PC-3 (cell line): Measurements from ENCODE around the gene SDSL. TPM values are rescaled to one million over a fixed set of nuclear protein-coding genes. Genes with fewer than 3 reads are reported as not detected.

ENCODE experiments used
- ATAC-seq: fragments of 200-7000 bp; cut with Tn5 transposase; 2 replicates; pipeline ENCODE4 v1.9.1; 2020; ENCODE audit warnings: mild to moderate bottlenecking, moderate library complexity
- BruUV-seq: library from RNA; stranded (reverse); fragments of 400-500 nt; replicated peaks from 2 replicates; lab custom pipeline; 2021; lab: Mats Ljungman, UMichigan
- CTCF ChIA-PET: fragments of 300-600 bp; sonication (Branson Sonifier 250); formaldehyde crosslinking; loops from one replicate; lab custom pipeline; 2022; ENCODE audit warnings: antibody characterized with exemption; lab: Charles Lee
- POLR2A ChIA-PET: fragments of 300-600 bp; sonication (Branson Sonifier 250); formaldehyde crosslinking; loops from one replicate; lab custom pipeline; 2022; ENCODE audit warnings: antibody characterized with exemption; ENCODE audit not compliant: unreplicated experiment; lab: Charles Lee
- DNase-seq: peaks from one replicate; pipeline ENCODE4 v3.0.0-alpha.2; 2015
- H2AFZ ChIP-seq: fragments of 300-600 bp; sonication (generic); 2 replicates; pipeline ENCODE4 v1.6.0; 2016; ENCODE audit warnings: antibody characterized with exemption, low read length
- H3F3A ChIP-seq: fragments of 300-600 bp; sonication (generic); one replicate; pipeline ENCODE4 v1.6.0; 2017; ENCODE audit warnings: antibody characterized with exemption, low read length, control low read depth, mild to moderate bottlenecking; ENCODE audit not compliant: unreplicated experiment
- H3K27ac ChIP-seq: fragments of 300-600 bp; sonication (generic); 2 replicates; pipeline ENCODE4 v1.5.1; 2016; ENCODE audit warnings: mild to moderate bottlenecking, low read length
- H3K27me3 ChIP-seq: fragments of 300-600 bp; sonication (generic); 2 replicates; pipeline ENCODE4 v1.6.1; 2016; ENCODE audit warnings: low read length, mixed read lengths
- H3K36me3 ChIP-seq: fragments of 300-600 bp; sonication (generic); 2 replicates; pipeline ENCODE4 v1.6.1; 2016; ENCODE audit warnings: low read depth, mixed run types, low read length, mixed read lengths
- H3K4me1 ChIP-seq: fragments of 300-600 bp; sonication (generic); 2 replicates; pipeline ENCODE4 v1.5.1; 2016; ENCODE audit warnings: low read length; ENCODE audit not compliant: insufficient read depth
- H3K4me2 ChIP-seq: fragments of 300-600 bp; sonication (generic); 2 replicates; pipeline ENCODE4 v1.6.0; 2016; ENCODE audit warnings: low read length
- H3K4me3 ChIP-seq: fragments of 300-600 bp; sonication (generic); 2 replicates; pipeline ENCODE4 v1.5.1; 2016; ENCODE audit warnings: mild to moderate bottlenecking, low read length, mixed read lengths
- H3K79me2 ChIP-seq: fragments of 300-600 bp; sonication (generic); 2 replicates; pipeline ENCODE4 v1.6.1; 2017; ENCODE audit warnings: low read length, mixed read lengths
- H3K9ac ChIP-seq: fragments of 300-600 bp; sonication (generic); 2 replicates; pipeline ENCODE4 v1.6.0; 2016; ENCODE audit warnings: mild to moderate bottlenecking, low read length
- H3K9me2 ChIP-seq: fragments of 300-600 bp; sonication (generic); replicated peaks from 2 replicates; pipeline ENCODE4 v1.6.1; 2016; ENCODE audit warnings: mixed run types, low read length, mixed read lengths
- H3K9me3 ChIP-seq: fragments of 300-600 bp; sonication (generic); 2 replicates; pipeline ENCODE4 v1.6.1; 2016; ENCODE audit warnings: low read length, mixed read lengths
- H4K20me1 ChIP-seq: fragments of 300-600 bp; sonication (generic); 2 replicates; pipeline ENCODE4 v1.6.1; 2016; ENCODE audit warnings: low read length, mixed read lengths
- EZH2 ChIP-seq: fragments of 300-600 bp; sonication (generic); IDR thresholded peaks from one replicate; pipeline ENCODE4 v1.6.1; 2017; ENCODE audit warnings: antibody characterized with exemption, mild to moderate bottlenecking, low read length; ENCODE audit not compliant: unreplicated experiment
- EZH2phosphoT487 ChIP-seq: fragments of 300-600 bp; sonication (generic); IDR thresholded peaks from 2 replicates; pipeline ENCODE4 v1.6.1; 2018; ENCODE audit warnings: mild to moderate bottlenecking, antibody characterized with exemption, low read length, borderline replicate concordance
- intact Hi-C: fragments of 100-400 bp; cut with micrococcal nuclease; formaldehyde crosslinking; loops from 2 replicates; pipeline ENCODE4 v1.9.0; 2023
- total RNA-seq: library from RNA; depleted of rRNA; stranded (reverse); fragments of >200 nt; gene quantifications from 2 replicates; pipeline ENCODE4 v1.2.3, GENCODE V29; 2014
- TF ChIP-seq, protein P1 (sequence below): fragments of 300-600 bp; sonication (generic); conservative IDR thresholded peaks from 2 replicates; pipeline ENCODE4 v1.5.1; 2017; ENCODE audit warnings: antibody characterized with exemption, low read depth, mild to moderate bottlenecking, low read length

SDSL gene
- total RNA-seq, 1 experiment from 2014 or later = 14.0 TPM

DNA sequence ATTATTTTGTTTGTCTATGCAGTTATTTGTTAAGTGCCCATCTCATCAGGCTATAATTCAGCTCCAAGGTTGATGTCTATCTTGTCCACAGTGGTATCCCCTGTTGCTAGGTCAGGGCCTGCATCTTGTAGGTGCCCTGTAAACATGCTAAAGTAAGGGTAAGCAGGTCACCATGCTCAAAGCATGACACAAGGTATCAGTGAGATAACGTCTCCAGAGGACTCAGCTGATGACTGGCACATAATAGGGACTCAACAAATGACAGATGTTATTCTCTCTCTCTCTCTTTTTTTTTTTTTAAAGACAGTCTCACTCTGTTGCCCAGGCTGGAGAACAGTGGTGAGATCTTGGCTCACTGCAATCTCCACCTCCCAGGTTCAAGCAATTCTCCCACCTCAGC lies 2.3 kb downstream of the SDSL start:
- TF ChIP-seq EZH2 = no peak
- no peak for TF ChIP-seq EZH2phosphoT487
- TF ChIP-seq, protein P1, sequence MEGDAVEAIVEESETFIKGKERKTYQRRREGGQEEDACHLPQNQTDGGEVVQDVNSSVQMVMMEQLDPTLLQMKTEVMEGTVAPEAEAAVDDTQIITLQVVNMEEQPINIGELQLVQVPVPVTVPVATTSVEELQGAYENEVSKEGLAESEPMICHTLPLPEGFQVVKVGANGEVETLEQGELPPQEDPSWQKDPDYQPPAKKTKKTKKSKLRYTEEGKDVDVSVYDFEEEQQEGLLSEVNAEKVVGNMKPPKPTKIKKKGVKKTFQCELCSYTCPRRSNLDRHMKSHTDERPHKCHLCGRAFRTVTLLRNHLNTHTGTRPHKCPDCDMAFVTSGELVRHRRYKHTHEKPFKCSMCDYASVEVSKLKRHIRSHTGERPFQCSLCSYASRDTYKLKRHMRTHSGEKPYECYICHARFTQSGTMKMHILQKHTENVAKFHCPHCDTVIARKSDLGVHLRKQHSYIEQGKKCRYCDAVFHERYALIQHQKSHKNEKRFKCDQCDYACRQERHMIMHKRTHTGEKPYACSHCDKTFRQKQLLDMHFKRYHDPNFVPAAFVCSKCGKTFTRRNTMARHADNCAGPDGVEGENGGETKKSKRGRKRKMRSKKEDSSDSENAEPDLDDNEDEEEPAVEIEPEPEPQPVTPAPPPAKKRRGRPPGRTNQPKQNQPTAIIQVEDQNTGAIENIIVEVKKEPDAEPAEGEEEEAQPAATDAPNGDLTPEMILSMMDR = no peak
- DNase-seq = no peak
- Histone ChIP-seq H4K20me1 (no peaks in the 10 kb centered on the region), H3K4me1 (peaks cover 22% of the 10 kb centered on the region), H3F3A (no peaks in the 10 kb centered on the region), H3K9me3 (no peaks in the 10 kb centered on the region), H3K27me3 (no peaks in the 10 kb centered on the region), H3K79me2 (peaks cover 15% of the 10 kb centered on the region), H3K4me3 (no peak overlapping the region), H3K9ac (no peak overlapping the region), H3K9me2 (no peaks in the 10 kb centered on the region), H3K36me3 (no peaks in the 10 kb centered on the region), H2AFZ (no peak overlapping the region), H3K4me2 (no peak overlapping the region), H3K27ac (no peak overlapping the region)
- ChIA-PET CTCF (interaction anchor here (0.6 kb wide), 1 partner anchor 114 kb away, joined by 3 read pairs; no protein-coding TSS in a partner anchor), POLR2A (no interaction called here)
- intact Hi-C loops = loop anchor here (5.0 kb wide), 1 partner anchor 232 kb away; no protein-coding TSS in a partner anchor
- BruUV-seq = no TSS peak
- ATAC-seq = no peak

DNA sequence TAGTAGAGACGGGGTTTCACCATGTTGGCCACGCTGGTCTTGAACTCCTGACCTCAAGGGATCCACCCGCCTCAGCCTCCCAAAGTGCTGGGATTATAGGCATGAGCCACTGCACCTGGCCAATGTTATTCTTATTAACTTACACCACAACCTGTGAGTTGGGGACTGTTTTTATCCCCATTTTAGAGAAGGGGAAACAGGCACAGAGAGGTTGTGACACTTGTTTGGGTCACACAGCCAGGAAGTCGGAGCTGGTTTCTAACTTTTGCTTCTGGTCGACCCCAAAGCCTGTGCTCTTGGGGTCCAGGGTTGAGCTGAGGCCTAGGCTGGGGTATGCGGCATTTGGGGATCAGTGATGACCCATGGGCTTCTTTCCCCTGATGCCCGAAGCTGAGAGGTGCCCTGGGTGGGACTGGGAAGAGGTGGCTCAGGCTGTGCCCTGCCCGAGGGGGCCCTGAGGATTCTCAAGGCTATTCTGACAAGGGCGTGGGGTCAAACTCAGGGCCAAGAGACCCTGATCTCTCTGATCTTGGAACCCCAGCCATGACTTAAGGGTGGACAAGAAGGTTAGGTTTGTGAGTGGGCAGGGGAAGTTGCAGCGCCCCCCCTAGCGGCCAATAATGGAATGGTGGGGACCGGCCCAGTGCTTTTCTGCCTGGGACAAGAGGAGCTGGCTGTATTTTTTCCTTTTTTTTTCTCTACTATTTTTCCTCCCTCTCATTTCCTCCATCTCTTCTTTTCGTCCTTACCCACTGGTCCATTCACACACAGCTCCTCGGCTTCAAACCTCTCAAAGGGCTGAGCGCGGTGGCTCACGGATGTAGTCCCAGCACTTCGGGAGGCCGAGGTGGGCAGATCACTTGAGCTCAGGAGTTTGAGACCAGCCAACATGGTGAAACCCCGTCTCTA lies 3.0 kb downstream of the SDSL start:
- no peak for ATAC-seq
- BruUV-seq = no TSS peak

More for the DNA sequence above, 3.0 kb downstream of the SDSL start:
- Histone ChIP-seq H3K27me3 (no peaks in the 10 kb centered on the region), H3K79me2 (peaks cover 15% of the 10 kb centered on the region), H3F3A (no peaks in the 10 kb centered on the region), H2AFZ (no peak overlapping the region), H3K4me1 (peaks cover 22% of the 10 kb centered on the region), H3K4me3 (no peak overlapping the region), H3K9ac (no peak overlapping the region), H3K27ac (no peak overlapping the region), H3K36me3 (no peaks in the 10 kb centered on the region), H3K9me3 (no peaks in the 10 kb centered on the region), H3K4me2 (no peak overlapping the region), H4K20me1 (no peaks in the 10 kb centered on the region), H3K9me2 (no peaks in the 10 kb centered on the region)
- intact Hi-C loops = loop anchor here (5.0 kb wide), 1 partner anchor 233 kb away; no protein-coding TSS in a partner anchor
- DNase-seq = peak; percentile 59
- TF ChIP-seq EZH2phosphoT487 = no peak
- TF ChIP-seq, protein P1 = peak; percentile 94
- CTCF ChIA-PET = interaction anchor here (0.5 to 0.6 kb wide), 8 partner anchors 71 to 432 kb away, joined by 3 to 12 read pairs (median 4); partner anchors contain the start of gene SLC8B1
- POLR2A ChIA-PET = no interaction called here
